B cell (primary cell): ENCODE results near the gene SNPH. TPM values are rescaled to one million over a fixed set of nuclear protein-coding genes. Genes with fewer than 3 reads are reported as not detected.
A peak's percentile ranks its signal among the peaks of the same experiment; 100 is the strongest.

Experiments used
- ATAC-seq: fragments of 200-7000 bp; cut with Tn5 transposase; one replicate; pipeline ENCODE4 v1.10.0; 2021; ENCODE audit warnings: low read depth, mild to moderate bottlenecking, moderate number of reproducible peaks, moderate library complexity
- CTCF ChIA-PET: fragments of 350-600 bp; sonication (Branson Sonifier 250); formaldehyde crosslinking; loops from one replicate; lab custom pipeline; 2021; ENCODE audit warnings: antibody characterized with exemption, inconsistent platforms; lab: Charles Lee
- POLR2A ChIA-PET: fragments of 350-600 bp; sonication (Branson Sonifier 250); formaldehyde crosslinking; loops from one replicate; lab custom pipeline; 2021; ENCODE audit warnings: antibody characterized with exemption; lab: Charles Lee
- DNase-seq: peaks from one replicate; pipeline ENCODE4 v3.0.0; 2013
- H2AFZ ChIP-seq: 2 replicates; pipeline ENCODE4 v1.6.1; 2012; ENCODE audit warnings: mild to moderate bottlenecking, low read depth, low read length; ENCODE audit not compliant: insufficient read depth, poor library complexity, severe bottlenecking
- H3K27ac ChIP-seq, 2 donors: 1 replicate in 1 of 2; 2 replicates in 1 of 2; pipeline ENCODE4 v1.5.1; 2012 to 2013; ENCODE audit warnings: low read length in 2 of 2, mild to moderate bottlenecking in 2 of 2, moderate library complexity in 1 of 2
- H3K27me3 ChIP-seq, 4 experiments: fragments of 200-600 bp in 1 of 4; sonication (generic) in 1 of 4; replicated peaks in 1 of 4; 1 replicate in 2 of 4; 2 replicates in 2 of 4; pipeline versions ENCODE4 v1.6.1 to v1.7.0; 2013 to 2016; ENCODE audit warnings: low read length in 3 of 4, mild to moderate bottlenecking in 2 of 4, mixed read lengths in 1 of 4, moderate library complexity in 1 of 4; ENCODE audit not compliant: insufficient read depth in 4 of 4, control insufficient read depth in 3 of 4; ENCODE audit errors: control extremely low read depth in 1 of 4
- H3K36me3 ChIP-seq, 2 experiments: replicated peaks in 1 of 2; 1 replicate in 1 of 2; 2 replicates in 1 of 2; pipeline versions ENCODE4 v1.6.1 to v1.7.1; 2013; ENCODE audit warnings: low read length in 1 of 2; ENCODE audit not compliant: insufficient read depth in 2 of 2, control insufficient read depth in 1 of 2; ENCODE audit errors: control extremely low read depth in 1 of 2, extremely low read depth in 1 of 2
- H3K4me1 ChIP-seq, 2 donors: fragments of 200-600 bp in 1 of 2; sonication (generic) in 1 of 2; 1 replicate in 1 of 2; 2 replicates in 1 of 2; pipeline versions ENCODE4 v1.5.1 to v1.6.1; 2013 to 2017; ENCODE audit warnings: low read length in 2 of 2; ENCODE audit not compliant: control insufficient read depth in 2 of 2, insufficient read depth in 2 of 2
- H3K4me2 ChIP-seq: replicated peaks from 2 replicates; pipeline ENCODE3; 2012; ENCODE audit warnings: mild to moderate bottlenecking, low read depth, low read length; ENCODE audit not compliant: poor library complexity, severe bottlenecking
- H3K4me3 ChIP-seq, 5 experiments: fragments of 200-600 bp in 1 of 5; sonication (generic) in 1 of 5; 1 replicate in 3 of 5; 2 replicates in 2 of 5; pipeline versions ENCODE4 v1.5.1 to v1.7.0; 2011 to 2016; ENCODE audit warnings: low read length in 4 of 5, mild to moderate bottlenecking in 4 of 5, low read depth in 2 of 5, control low read depth in 1 of 5, moderate library complexity in 1 of 5; ENCODE audit not compliant: insufficient read depth in 1 of 5; ENCODE audit errors: control extremely low read depth in 1 of 5, extremely low read depth in 1 of 5
- H3K79me2 ChIP-seq: fragments of 200-600 bp; sonication (generic); one replicate; pipeline ENCODE4 v1.6.0; 2016; ENCODE audit warnings: low read length; ENCODE audit not compliant: control insufficient read depth, insufficient read depth
- H3K9ac ChIP-seq: fragments of 200-600 bp; sonication (generic); 2 replicates; pipeline ENCODE4 v1.6.1; 2017; ENCODE audit warnings: mild to moderate bottlenecking, low read length, moderate library complexity
- H3K9me3 ChIP-seq, 3 donors: one replicate each; pipeline versions ENCODE4 v1.6.1 to v1.7.1; 2013; ENCODE audit warnings: low read length in 2 of 3; ENCODE audit not compliant: control insufficient read depth in 2 of 3, insufficient read depth in 1 of 3; ENCODE audit errors: control extremely low read depth in 1 of 3
- H4K20me1 ChIP-seq: 2 replicates; pipeline ENCODE4 v1.6.0; 2012; ENCODE audit warnings: mild to moderate bottlenecking, low read length; ENCODE audit not compliant: insufficient read depth, control insufficient read depth, poor library complexity, severe bottlenecking
- H3K27ac Mint-ChIP-seq: one replicate; pipeline ENCODE4 v1.8.0; 2021; ENCODE audit warnings: mixed read lengths
- H3K27me3 Mint-ChIP-seq: one replicate; pipeline ENCODE4 v1.8.0; 2021; ENCODE audit warnings: mixed read lengths
- H3K4me1 Mint-ChIP-seq: one replicate; pipeline ENCODE4 v1.8.0; 2021; ENCODE audit warnings: mixed read lengths
- H3K4me3 Mint-ChIP-seq: one replicate; pipeline ENCODE4 v1.8.0; 2021; ENCODE audit warnings: mixed read lengths
- H3K9me3 Mint-ChIP-seq: one replicate; pipeline ENCODE4 v1.8.0; 2022; ENCODE audit warnings: mixed read lengths; ENCODE audit not compliant: insufficient read depth
- CTCF ChIP-seq: fragments of 200-600 bp; IDR thresholded peaks from one replicate; pipeline ENCODE4 v1.8.0; 2022; ENCODE audit warnings: antibody characterized with exemption, mild to moderate bottlenecking
- EZH2 ChIP-seq: IDR thresholded peaks from 2 replicates; pipeline ENCODE4 v1.6.1; 2012; ENCODE audit warnings: borderline replicate concordance, low read depth, mild to moderate bottlenecking, moderate library complexity, low read length; ENCODE audit not compliant: insufficient read depth, poor library complexity, severe bottlenecking
- WGBS: methylation state at CpG from one replicate; pipeline ENCODE4 v1.1.5; 2013; ENCODE audit warnings: missing lambda C conversion rate; ENCODE audit not compliant: insufficient coverage; 5-methylcytosine and 5-hydroxymethylcytosine counted together
- intact Hi-C: fragments of 100-400 bp; cut with micrococcal nuclease; formaldehyde crosslinking; loops from one replicate; pipeline ENCODE4 v1.10.0; 2022
- polyA plus RNA-seq: library from polyadenylated mRNA; depleted of rRNA; stranded (reverse); fragments of >200 nt; gene quantifications from 2 replicates; pipeline ENCODE4 v1.2.3, GENCODE V29; 2012
- total RNA-seq, 2 donors: library from RNA; stranded (reverse); fragments of 120-200 nt in 1 of 2; gene quantifications; 1 replicate in 1 of 2; 2 replicates in 1 of 2; pipeline versions ENCODE4 v1.2.3 to v1.2.4, GENCODE V29; 2013 to 2022

Gene SNPH
- total and polyA plus RNA-seq, 2 donors (not counting 1 experiment from before 2014, with no cell fraction given): 0.67 to 3.0 TPM

- POLR2A ChIA-PET: interaction anchor here (0.6 to 1.2 kb wide), 3 partner anchors 50 to 925 kb away, joined by 3 to 6 read pairs (median 3); partner anchors contain the start of gene FKBP1A
- no peak for DNase-seq
These were observed 60.2 kb downstream of the SNPH start for GRCh38 chr20:1326031-1326930.

More at GRCh38 chr20:1326031-1326930, 60.2 kb downstream of the SNPH start:
- Mint-ChIP-seq H3K4me1 (peaks cover 39% of the 10 kb centered on the region), H3K4me3 (no peak overlapping the region), H3K9me3 (no peaks in the 10 kb centered on the region), H3K27ac (no peak overlapping the region), H3K27me3 (no peaks in the 10 kb centered on the region)
- Histone ChIP-seq H3K4me1 (peaks cover 31 to 33% of the 10 kb centered on the region in 2 donors), H4K20me1 (no peaks in the 10 kb centered on the region), H2AFZ (peak overlapping the region; percentile 77), H3K27ac (peak overlapping the region; percentile 92 to 98), H3K9ac (peak overlapping the region; percentile 98), H3K36me3 (peaks cover 0 to 1% of the 10 kb centered on the region in 2 experiments), H3K9me3 (no peaks in the 10 kb centered on the region), H3K4me2 (peak overlapping the region; percentile 78), H3K27me3 (no peaks in the 10 kb centered on the region), H3K4me3 (peak overlapping the region; percentile 34 to 99 (median 93)), H3K79me2 (peaks cover 53% of the 10 kb centered on the region)
- no peak for ATAC-seq
- CTCF ChIA-PET: interaction anchor here (0.6 to 2.3 kb wide), 6 partner anchors 111 to 213 kb away, joined by 3 to 14 read pairs (median 5); no protein-coding TSS in a partner anchor
- intact Hi-C loops: loop anchor here (5.0 to 10.0 kb wide), 3 partner anchors 51 to 1546 kb away; partner anchors contain the start of genes CSNK2A1 and PTPRA
- TF ChIP-seq CTCF (no peak), EZH2 (no peak)
- 66% methylated on average over 9 of the region's 10 CpGs for WGBS
